Astrocyte of the spinal cord (primary cell): ENCODE results near the gene OPN3.
"Not testable (repeated sequence)": the region's sequence is repeated elsewhere in the genome, so short reads cannot be mapped to it uniquely, and the experiment has no call there.

ENCODE experiments used
- DNase-seq: peaks from one replicate; pipeline ENCODE4 v3.0.0; 2011; ENCODE audit warnings: low read depth, low spot score
- H3K4me3 ChIP-seq: 2 replicates; pipeline ENCODE4 v1.5.1; 2011; ENCODE audit warnings: low read depth, mild to moderate bottlenecking, low read length, moderate library complexity
- in situ Hi-C: cut with HindIII; loops from 2 replicates; pipeline ENCODE4 v1.10.0; 2017; ENCODE audit warnings: low sequenced_read_pairs
- TF ChIP-seq, protein P1 (sequence below): IDR thresholded peaks from 2 replicates; pipeline ENCODE4 v1.5.1; 2012; ENCODE audit warnings: low read depth, mild to moderate bottlenecking, low read length, inconsistent platforms

The OPN3 gene

DNA sequence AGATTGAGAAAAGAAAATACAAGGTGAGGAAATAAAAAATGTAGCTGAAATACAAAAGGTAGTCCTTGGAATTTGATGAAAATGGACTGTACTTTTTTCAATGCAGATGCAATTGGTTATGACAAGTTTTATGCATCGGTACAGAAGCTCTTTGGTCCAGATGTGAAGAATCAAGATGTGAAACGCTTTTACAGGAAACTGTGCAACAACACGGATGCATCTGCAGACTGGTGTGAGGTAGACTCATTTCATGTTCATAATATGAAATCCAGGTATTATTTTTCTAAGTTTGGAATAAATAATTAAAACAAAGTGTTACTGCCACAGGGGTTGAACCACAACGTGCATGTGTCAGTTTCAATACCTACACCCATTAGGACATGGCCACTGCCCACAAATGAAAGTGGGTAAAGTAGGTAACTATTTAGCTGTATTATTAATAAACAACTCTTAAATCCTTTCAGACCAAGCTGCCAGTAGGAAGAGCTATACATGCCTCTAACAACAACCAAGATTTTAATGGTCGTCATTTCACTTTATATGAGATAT lies 20.3 kb upstream of the OPN3 start:
- in situ Hi-C loops, result no loop called here
- TF ChIP-seq, protein P1, sequence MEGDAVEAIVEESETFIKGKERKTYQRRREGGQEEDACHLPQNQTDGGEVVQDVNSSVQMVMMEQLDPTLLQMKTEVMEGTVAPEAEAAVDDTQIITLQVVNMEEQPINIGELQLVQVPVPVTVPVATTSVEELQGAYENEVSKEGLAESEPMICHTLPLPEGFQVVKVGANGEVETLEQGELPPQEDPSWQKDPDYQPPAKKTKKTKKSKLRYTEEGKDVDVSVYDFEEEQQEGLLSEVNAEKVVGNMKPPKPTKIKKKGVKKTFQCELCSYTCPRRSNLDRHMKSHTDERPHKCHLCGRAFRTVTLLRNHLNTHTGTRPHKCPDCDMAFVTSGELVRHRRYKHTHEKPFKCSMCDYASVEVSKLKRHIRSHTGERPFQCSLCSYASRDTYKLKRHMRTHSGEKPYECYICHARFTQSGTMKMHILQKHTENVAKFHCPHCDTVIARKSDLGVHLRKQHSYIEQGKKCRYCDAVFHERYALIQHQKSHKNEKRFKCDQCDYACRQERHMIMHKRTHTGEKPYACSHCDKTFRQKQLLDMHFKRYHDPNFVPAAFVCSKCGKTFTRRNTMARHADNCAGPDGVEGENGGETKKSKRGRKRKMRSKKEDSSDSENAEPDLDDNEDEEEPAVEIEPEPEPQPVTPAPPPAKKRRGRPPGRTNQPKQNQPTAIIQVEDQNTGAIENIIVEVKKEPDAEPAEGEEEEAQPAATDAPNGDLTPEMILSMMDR, result no peak
- H3K4me3 ChIP-seq, result no peak overlapping the region
- no peak for DNase-seq

DNA sequence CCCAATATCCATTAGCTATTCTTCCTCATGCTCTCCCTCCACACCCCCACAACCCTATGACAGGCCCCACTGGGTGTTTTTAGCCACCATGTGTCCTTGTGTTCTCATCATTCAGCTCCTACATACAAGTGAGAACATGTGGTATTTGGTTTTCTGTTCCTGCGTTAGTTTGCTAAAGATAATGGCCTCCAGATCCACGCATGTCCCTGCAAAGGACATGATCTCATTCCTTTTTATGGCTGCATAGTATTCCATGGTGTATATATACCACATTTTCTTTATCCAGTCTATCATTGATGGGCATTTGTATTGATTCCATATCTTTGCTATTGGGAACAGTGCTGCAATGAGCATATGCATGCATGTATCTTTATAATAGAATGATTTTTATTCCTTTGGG lies 18.8 kb upstream of the OPN3 start:
- H3K4me3 ChIP-seq, in situ Hi-C loops, DNase-seq: not testable (repeated sequence)

DNA sequence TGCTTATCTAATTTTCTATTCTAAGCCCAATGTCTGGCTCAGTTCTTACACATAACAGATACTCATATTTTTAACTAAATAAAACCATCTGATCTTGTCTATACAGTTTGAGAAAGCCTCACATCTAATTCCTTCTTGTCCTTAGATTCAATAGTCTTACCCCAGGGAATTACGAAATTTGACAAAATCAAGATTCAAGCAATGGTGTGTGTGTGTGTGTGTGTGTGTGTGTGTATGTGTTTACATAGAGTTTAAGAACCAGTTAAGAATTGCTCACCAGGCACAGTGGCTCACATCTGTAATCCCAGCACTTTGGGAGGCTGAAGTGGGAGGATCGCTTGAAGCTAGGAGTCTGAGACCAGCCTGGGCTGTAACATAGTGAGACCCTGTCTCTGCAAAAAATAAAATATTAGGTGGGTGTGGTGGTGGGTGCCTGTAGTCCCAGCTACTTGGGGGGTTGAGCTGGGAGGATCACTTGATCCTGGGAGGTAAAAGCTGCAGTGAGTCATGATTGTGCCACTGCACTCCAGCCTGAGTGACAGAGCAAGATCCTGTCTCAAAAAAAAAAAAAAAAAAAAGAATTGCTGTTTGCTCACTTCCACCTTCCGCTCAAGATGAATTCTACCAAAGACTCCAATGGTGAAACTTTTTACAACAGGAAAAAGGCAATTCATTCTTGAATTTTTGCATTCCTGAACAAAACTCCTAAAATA lies 18.1 kb upstream of the OPN3 start:
- in situ Hi-C loops, result no loop called here
- TF ChIP-seq, protein P1, result no peak
- H3K4me3 ChIP-seq, result no peak overlapping the region
- no peak for DNase-seq

DNA sequence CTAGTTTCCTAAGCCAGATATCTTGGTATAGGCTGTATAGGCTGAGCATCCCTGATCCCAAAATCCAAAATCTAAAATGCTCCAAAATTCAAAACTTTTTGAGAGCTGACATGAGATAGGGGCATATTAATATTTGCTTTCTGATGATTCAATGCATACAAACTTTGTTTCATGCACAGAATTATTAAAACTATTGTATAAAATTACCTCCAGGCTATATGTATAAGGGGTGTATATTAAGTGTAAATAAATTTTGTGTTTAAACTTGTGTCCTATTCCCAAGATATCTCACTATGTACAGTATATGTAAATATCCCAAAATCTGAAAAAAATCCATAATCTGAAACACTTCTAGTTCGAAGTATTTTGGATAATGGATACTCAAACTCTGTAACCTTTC lies 14.5 kb upstream of the OPN3 start:
- in situ Hi-C loops, result no loop called here
- no peak for DNase-seq
- TF ChIP-seq, protein P1, result no peak
- H3K4me3 ChIP-seq, result no peak overlapping the region

DNA sequence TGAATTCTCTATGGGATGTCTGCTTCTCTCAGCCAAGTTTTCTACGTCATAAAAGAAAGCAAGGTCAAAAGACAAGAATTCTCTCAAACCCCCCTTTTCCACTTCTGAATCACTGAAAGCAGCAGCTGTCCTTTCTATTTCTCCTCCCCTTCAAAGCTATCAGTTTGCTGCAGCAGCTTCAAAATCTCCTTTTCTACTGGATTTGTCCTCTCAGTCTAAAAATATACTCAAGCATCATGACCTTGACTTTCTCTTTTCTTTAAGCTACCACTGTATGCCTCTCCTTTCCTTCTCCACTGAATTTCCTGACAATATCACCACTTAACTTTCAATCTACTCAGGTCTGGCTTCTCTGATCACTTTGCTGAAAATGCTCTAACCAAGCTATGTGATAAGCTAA lies 13.8 kb upstream of the OPN3 start:
- in situ Hi-C loops, result no loop called here
- TF ChIP-seq, protein P1, result no peak
- no peak overlapping the region for H3K4me3 ChIP-seq
- no peak for DNase-seq

DNA sequence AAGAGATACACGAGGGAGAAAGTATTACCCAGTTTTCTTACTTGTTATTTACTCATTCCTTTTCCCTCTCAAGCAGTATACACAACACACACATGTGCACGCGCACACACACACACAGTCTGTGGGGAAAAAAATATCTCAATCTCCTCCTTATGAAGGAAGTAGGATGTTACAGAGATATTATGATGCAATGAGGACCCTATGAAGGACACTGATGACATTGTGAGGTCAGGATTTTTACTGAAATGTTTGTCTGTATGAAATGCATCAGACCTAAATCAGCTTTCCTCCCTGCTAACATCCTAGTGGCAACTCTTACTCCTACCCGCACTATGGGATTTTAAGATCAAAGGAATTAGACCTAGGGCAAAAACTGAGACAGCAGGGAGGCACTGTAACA lies 11.8 kb upstream of the OPN3 start, which contains the start of gene WDR64:
Gene WDR64, plus strand, starts transcription at position 270 of the 400 bp plus-strand sequence. CDS start 204 bp downstream, outside the sequence.
- DNase-seq, result no peak
- H3K4me3 ChIP-seq, result no peak within 1 kb of the TSS
- in situ Hi-C loops, result no loop called here
- TF ChIP-seq, protein P1, result no peak

DNA sequence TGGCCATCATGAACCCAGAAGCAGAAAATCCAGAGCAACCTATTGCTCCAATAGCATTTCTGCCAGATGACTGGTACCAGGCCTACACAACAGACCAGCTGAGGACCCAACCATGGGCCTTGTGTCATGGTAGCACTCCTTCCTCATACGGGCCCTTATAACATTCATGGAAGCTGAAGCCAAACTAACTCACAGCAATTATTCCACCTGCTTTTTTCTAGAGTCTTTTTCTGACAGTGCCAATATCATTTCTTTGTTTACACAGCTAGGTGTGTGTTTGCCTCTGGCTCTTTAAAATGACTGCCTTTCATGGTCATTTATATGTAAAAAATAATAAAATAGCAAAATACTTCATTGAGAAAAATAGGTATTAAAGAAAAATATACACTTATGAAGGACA lies 8.0 kb upstream of the OPN3 start:
- DNase-seq, result no peak
- TF ChIP-seq, protein P1, result no peak
- H3K4me3 ChIP-seq, result no peak overlapping the region
- in situ Hi-C loops, result no loop called here
